GM18858 (cell line): ENCODE measurements around the gene CD8B.
A peak's percentile ranks its signal among the peaks of the same experiment; 100 is the strongest.
"Not testable (repeated sequence)": the region's sequence is repeated elsewhere in the genome, so short reads cannot be mapped to it uniquely, and the experiment has no call there.

Experiments used
- ATAC-seq: cut with Tn5 transposase; IDR thresholded peaks from one replicate; pipeline ENCODE4 v1.9.1; 2021; ENCODE audit not compliant: unreplicated experiment

The CD8B gene

GRCh38 chr2:86861628-86862379 lies at the start of gene CD8B:
TSS of gene CD8B (minus strand) at chr2:86861886. CDS start at chr2:86861865, 21 bp downstream.
- ATAC-seq = not testable (repeated sequence)

GRCh38 chr2:86905868-86906267 lies 44.2 kb upstream of the CD8B start:
- not testable (repeated sequence) for ATAC-seq

- not testable (repeated sequence) for ATAC-seq
These were observed 39.0 kb upstream of the CD8B start for GRCh38 chr2:86900687-86901086.

- ATAC-seq = peak; percentile 71
These were observed 24.3 kb upstream of the CD8B start for GRCh38 chr2:86886026-86886425.

GRCh38 chr2:86882865-86883264 lies 21.2 kb upstream of the CD8B start:
- ATAC-seq = not testable (repeated sequence)

GRCh38 chr2:86882118-86882665 lies 20.5 kb upstream of the CD8B start:
- ATAC-seq = not testable (repeated sequence)

- ATAC-seq = not testable (repeated sequence)
These were observed 17.3 kb upstream of the CD8B start for GRCh38 chr2:86878986-86879385.

GRCh38 chr2:86870941-86871340 lies 9.3 kb upstream of the CD8B start:
- not testable (repeated sequence) for ATAC-seq

- not testable (repeated sequence) for ATAC-seq
These were observed 7.3 kb upstream of the CD8B start for GRCh38 chr2:86868895-86869468.

GRCh38 chr2:86862380-86862703 lies 656 bp upstream of the CD8B start:
- ATAC-seq = not testable (repeated sequence)

GRCh38 chr2:86861175-86861574 lies 511 bp downstream of the CD8B start:
- not testable (repeated sequence) for ATAC-seq

GRCh38 chr2:86860573-86860972 lies 1.1 kb downstream of the CD8B start:
- not testable (repeated sequence) for ATAC-seq

- not testable (repeated sequence) for ATAC-seq
These were observed 4.0 kb downstream of the CD8B start for GRCh38 chr2:86857688-86858087.

- ATAC-seq = not testable (repeated sequence)
These were observed 5.2 kb downstream of the CD8B start for GRCh38 chr2:86856498-86856897.

- ATAC-seq = not testable (repeated sequence)
These were observed 5.7 kb downstream of the CD8B start for GRCh38 chr2:86855981-86856380.

GRCh38 chr2:86851581-86851980 lies 10.1 kb downstream of the CD8B start:
- not testable (repeated sequence) for ATAC-seq

GRCh38 chr2:86842607-86843234 lies 19.0 kb downstream of the CD8B start:
- not testable (repeated sequence) for ATAC-seq

GRCh38 chr2:86841330-86841729 lies 20.4 kb downstream of the CD8B start:
- not testable (repeated sequence) for ATAC-seq

- not testable (repeated sequence) for ATAC-seq
These were observed 21.7 kb downstream of the CD8B start for GRCh38 chr2:86839871-86840548.

- ATAC-seq = not testable (repeated sequence)
These were observed 22.2 kb downstream of the CD8B start for GRCh38 chr2:86839455-86839854.

GRCh38 chr2:86837714-86838113 lies 24.0 kb downstream of the CD8B start:
- not testable (repeated sequence) for ATAC-seq
